ENCODE results near the gene PLXNA1.

DNA sequence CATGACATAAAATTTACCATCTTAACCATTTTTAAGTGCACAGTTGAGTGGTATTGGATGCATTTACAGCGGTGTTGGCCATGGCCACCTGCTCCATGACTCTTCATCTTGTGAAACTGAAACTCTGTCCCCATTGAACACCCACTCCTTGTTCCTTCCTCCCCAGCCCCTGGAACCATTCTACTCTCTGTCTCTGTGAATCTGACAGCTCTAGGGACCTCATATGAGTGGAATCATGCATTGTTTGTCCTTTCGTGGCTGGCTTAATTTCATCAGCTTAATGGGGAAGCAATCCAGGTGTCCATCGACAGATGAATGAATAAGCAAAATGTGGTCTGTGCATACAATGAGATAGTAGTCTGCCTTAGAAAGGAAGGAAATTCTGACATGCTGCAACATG lies 42.5 kb downstream of the PLXNA1 start:
- TF ChIP-seq, protein P1, sequence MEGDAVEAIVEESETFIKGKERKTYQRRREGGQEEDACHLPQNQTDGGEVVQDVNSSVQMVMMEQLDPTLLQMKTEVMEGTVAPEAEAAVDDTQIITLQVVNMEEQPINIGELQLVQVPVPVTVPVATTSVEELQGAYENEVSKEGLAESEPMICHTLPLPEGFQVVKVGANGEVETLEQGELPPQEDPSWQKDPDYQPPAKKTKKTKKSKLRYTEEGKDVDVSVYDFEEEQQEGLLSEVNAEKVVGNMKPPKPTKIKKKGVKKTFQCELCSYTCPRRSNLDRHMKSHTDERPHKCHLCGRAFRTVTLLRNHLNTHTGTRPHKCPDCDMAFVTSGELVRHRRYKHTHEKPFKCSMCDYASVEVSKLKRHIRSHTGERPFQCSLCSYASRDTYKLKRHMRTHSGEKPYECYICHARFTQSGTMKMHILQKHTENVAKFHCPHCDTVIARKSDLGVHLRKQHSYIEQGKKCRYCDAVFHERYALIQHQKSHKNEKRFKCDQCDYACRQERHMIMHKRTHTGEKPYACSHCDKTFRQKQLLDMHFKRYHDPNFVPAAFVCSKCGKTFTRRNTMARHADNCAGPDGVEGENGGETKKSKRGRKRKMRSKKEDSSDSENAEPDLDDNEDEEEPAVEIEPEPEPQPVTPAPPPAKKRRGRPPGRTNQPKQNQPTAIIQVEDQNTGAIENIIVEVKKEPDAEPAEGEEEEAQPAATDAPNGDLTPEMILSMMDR (IDR thresholded peaks at IDR 0.05; ENCODE audit: insufficient read depth, low read length): no peak
- TF ChIP-seq, protein P2, sequence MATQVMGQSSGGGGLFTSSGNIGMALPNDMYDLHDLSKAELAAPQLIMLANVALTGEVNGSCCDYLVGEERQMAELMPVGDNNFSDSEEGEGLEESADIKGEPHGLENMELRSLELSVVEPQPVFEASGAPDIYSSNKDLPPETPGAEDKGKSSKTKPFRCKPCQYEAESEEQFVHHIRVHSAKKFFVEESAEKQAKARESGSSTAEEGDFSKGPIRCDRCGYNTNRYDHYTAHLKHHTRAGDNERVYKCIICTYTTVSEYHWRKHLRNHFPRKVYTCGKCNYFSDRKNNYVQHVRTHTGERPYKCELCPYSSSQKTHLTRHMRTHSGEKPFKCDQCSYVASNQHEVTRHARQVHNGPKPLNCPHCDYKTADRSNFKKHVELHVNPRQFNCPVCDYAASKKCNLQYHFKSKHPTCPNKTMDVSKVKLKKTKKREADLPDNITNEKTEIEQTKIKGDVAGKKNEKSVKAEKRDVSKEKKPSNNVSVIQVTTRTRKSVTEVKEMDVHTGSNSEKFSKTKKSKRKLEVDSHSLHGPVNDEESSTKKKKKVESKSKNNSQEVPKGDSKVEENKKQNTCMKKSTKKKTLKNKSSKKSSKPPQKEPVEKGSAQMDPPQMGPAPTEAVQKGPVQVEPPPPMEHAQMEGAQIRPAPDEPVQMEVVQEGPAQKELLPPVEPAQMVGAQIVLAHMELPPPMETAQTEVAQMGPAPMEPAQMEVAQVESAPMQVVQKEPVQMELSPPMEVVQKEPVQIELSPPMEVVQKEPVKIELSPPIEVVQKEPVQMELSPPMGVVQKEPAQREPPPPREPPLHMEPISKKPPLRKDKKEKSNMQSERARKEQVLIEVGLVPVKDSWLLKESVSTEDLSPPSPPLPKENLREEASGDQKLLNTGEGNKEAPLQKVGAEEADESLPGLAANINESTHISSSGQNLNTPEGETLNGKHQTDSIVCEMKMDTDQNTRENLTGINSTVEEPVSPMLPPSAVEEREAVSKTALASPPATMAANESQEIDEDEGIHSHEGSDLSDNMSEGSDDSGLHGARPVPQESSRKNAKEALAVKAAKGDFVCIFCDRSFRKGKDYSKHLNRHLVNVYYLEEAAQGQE (IDR thresholded peaks at IDR 0.05; ENCODE audit: insufficient replicate concordance, low read depth): no peak

Data from HL-60 (cell line).